ENCODE measurements around the gene PADI3.

Gene PADI3

GRCh38 chr1:17263936-17264335 lies 15.0 kb downstream of the PADI3 start:
- no peaks in the 10 kb centered on the region for H3K9me3 Mint-ChIP-seq
- H3K27ac Mint-ChIP-seq, result no peak overlapping the region
- no peaks in the 10 kb centered on the region for H3K4me1 Mint-ChIP-seq (ENCODE audit: low read depth)
- DNase-seq, result no peak
- H3K27me3 Mint-ChIP-seq, result peaks cover 16% of the 10 kb centered on the region
- H3K4me3 Mint-ChIP-seq, result no peak overlapping the region
- no peaks in the 10 kb centered on the region for H3K36me3 Mint-ChIP-seq (ENCODE audit: low read depth)

GRCh38 chr1:17264470-17264869 lies 15.6 kb downstream of the PADI3 start:
- peaks cover 12% of the 10 kb centered on the region for H3K27me3 Mint-ChIP-seq
- no peak overlapping the region for H3K4me3 Mint-ChIP-seq
- no peaks in the 10 kb centered on the region for H3K4me1 Mint-ChIP-seq (ENCODE audit: low read depth)
- no peak for DNase-seq
- no peak overlapping the region for H3K27ac Mint-ChIP-seq
- no peaks in the 10 kb centered on the region for H3K9me3 Mint-ChIP-seq
- H3K36me3 Mint-ChIP-seq (ENCODE audit: low read depth), result no peaks in the 10 kb centered on the region

- Mint-ChIP-seq H3K27me3 (peaks cover 8% of the 10 kb centered on the region), H3K9me3 (no peaks in the 10 kb centered on the region), H3K27ac (no peak overlapping the region), H3K4me1 (ENCODE audit: low read depth) (no peaks in the 10 kb centered on the region), H3K4me3 (no peak overlapping the region), H3K36me3 (ENCODE audit: low read depth) (no peaks in the 10 kb centered on the region)
- DNase-seq, result no peak
Observed at GRCh38 chr1:17265162-17265561, 16.3 kb downstream of the PADI3 start.

- Mint-ChIP-seq H3K27me3 (peaks cover 5% of the 10 kb centered on the region), H3K27ac (no peak overlapping the region), H3K36me3 (ENCODE audit: low read depth) (no peaks in the 10 kb centered on the region), H3K4me3 (no peak overlapping the region), H3K9me3 (no peaks in the 10 kb centered on the region), H3K4me1 (ENCODE audit: low read depth) (no peaks in the 10 kb centered on the region)
- no peak for DNase-seq
Observed at GRCh38 chr1:17265950-17266349, 17.1 kb downstream of the PADI3 start.

- Mint-ChIP-seq H3K27me3 (peaks cover 12% of the 10 kb centered on the region), H3K27ac (no peak overlapping the region), H3K4me3 (no peak overlapping the region), H3K36me3 (ENCODE audit: low read depth) (no peaks in the 10 kb centered on the region), H3K4me1 (ENCODE audit: low read depth) (no peaks in the 10 kb centered on the region), H3K9me3 (no peaks in the 10 kb centered on the region)
- DNase-seq, result no peak
Observed at GRCh38 chr1:17270891-17271765, 22.2 kb downstream of the PADI3 start.

GRCh38 chr1:17272066-17272465 lies 23.2 kb downstream of the PADI3 start:
- no peaks in the 10 kb centered on the region for H3K9me3 Mint-ChIP-seq
- peaks cover 12% of the 10 kb centered on the region for H3K27me3 Mint-ChIP-seq
- H3K4me1 Mint-ChIP-seq (ENCODE audit: low read depth), result no peaks in the 10 kb centered on the region

GRCh38 chr1:17272646-17273045 lies 23.7 kb downstream of the PADI3 start:
- DNase-seq, result no peak
- Mint-ChIP-seq H3K27ac (no peak overlapping the region), H3K27me3 (peaks cover 15% of the 10 kb centered on the region), H3K36me3 (ENCODE audit: low read depth) (no peaks in the 10 kb centered on the region), H3K9me3 (no peaks in the 10 kb centered on the region), H3K4me1 (ENCODE audit: low read depth) (no peaks in the 10 kb centered on the region), H3K4me3 (no peak overlapping the region)

More at GRCh38 chr1:17272066-17272465, 23.2 kb downstream of the PADI3 start:
- no peak for DNase-seq
- H3K36me3 Mint-ChIP-seq (ENCODE audit: low read depth), result no peaks in the 10 kb centered on the region
- H3K27ac Mint-ChIP-seq, result no peak overlapping the region
- H3K4me3 Mint-ChIP-seq, result no peak overlapping the region

- no peaks in the 10 kb centered on the region for H3K4me1 Mint-ChIP-seq (ENCODE audit: low read depth)
- no peak overlapping the region for H3K4me3 Mint-ChIP-seq
- DNase-seq, result no peak
- H3K9me3 Mint-ChIP-seq, result no peaks in the 10 kb centered on the region
- H3K27ac Mint-ChIP-seq, result no peak overlapping the region
- H3K27me3 Mint-ChIP-seq, result peaks cover 15% of the 10 kb centered on the region
- no peaks in the 10 kb centered on the region for H3K36me3 Mint-ChIP-seq (ENCODE audit: low read depth)
Observed at GRCh38 chr1:17273096-17273495, 24.2 kb downstream of the PADI3 start.

- Mint-ChIP-seq H3K27me3 (peaks cover 15% of the 10 kb centered on the region), H3K27ac (no peak overlapping the region), H3K36me3 (ENCODE audit: low read depth) (no peaks in the 10 kb centered on the region), H3K4me3 (no peak overlapping the region), H3K9me3 (no peaks in the 10 kb centered on the region), H3K4me1 (ENCODE audit: low read depth) (no peaks in the 10 kb centered on the region)
- DNase-seq, result peak; percentile 37
Observed at GRCh38 chr1:17274186-17275170, 25.6 kb downstream of the PADI3 start.

GRCh38 chr1:17276568-17276967 lies 27.7 kb downstream of the PADI3 start:
- no peak for DNase-seq
- no peaks in the 10 kb centered on the region for H3K9me3 Mint-ChIP-seq
- H3K4me3 Mint-ChIP-seq, result no peak overlapping the region
- H3K4me1 Mint-ChIP-seq (ENCODE audit: low read depth), result no peaks in the 10 kb centered on the region
- H3K27me3 Mint-ChIP-seq, result peaks cover 21% of the 10 kb centered on the region
- no peak overlapping the region for H3K27ac Mint-ChIP-seq
- H3K36me3 Mint-ChIP-seq (ENCODE audit: low read depth), result no peaks in the 10 kb centered on the region

GRCh38 chr1:17277511-17278159 lies 28.7 kb downstream of the PADI3 start:
- peaks cover 24% of the 10 kb centered on the region for H3K27me3 Mint-ChIP-seq

GRCh38 chr1:17278996-17279830 lies 30.3 kb downstream of the PADI3 start:
- H3K4me3 Mint-ChIP-seq, result no peak overlapping the region
- peaks cover 28% of the 10 kb centered on the region for H3K27me3 Mint-ChIP-seq
- no peak overlapping the region for H3K27ac Mint-ChIP-seq
- H3K36me3 Mint-ChIP-seq (ENCODE audit: low read depth), result no peaks in the 10 kb centered on the region
- DNase-seq, result no peak
- H3K9me3 Mint-ChIP-seq, result no peaks in the 10 kb centered on the region
- H3K4me1 Mint-ChIP-seq (ENCODE audit: low read depth), result no peaks in the 10 kb centered on the region

More at GRCh38 chr1:17277511-17278159, 28.7 kb downstream of the PADI3 start:
- no peak overlapping the region for H3K27ac Mint-ChIP-seq
- no peak for DNase-seq
- no peaks in the 10 kb centered on the region for H3K9me3 Mint-ChIP-seq
- no peak overlapping the region for H3K4me3 Mint-ChIP-seq
- H3K4me1 Mint-ChIP-seq (ENCODE audit: low read depth), result no peaks in the 10 kb centered on the region
- no peaks in the 10 kb centered on the region for H3K36me3 Mint-ChIP-seq (ENCODE audit: low read depth)

GRCh38 chr1:17280436-17280835 lies 31.5 kb downstream of the PADI3 start:
- Mint-ChIP-seq H3K27ac (no peak overlapping the region), H3K36me3 (ENCODE audit: low read depth) (no peaks in the 10 kb centered on the region), H3K4me3 (no peak overlapping the region), H3K4me1 (ENCODE audit: low read depth) (no peaks in the 10 kb centered on the region), H3K9me3 (no peaks in the 10 kb centered on the region), H3K27me3 (peaks cover 24% of the 10 kb centered on the region)
- DNase-seq, result no peak

- Mint-ChIP-seq H3K4me1 (ENCODE audit: low read depth) (no peaks in the 10 kb centered on the region), H3K9me3 (no peaks in the 10 kb centered on the region), H3K27ac (no peak overlapping the region)
Observed at GRCh38 chr1:17280894-17281293, 32.0 kb downstream of the PADI3 start.

More at GRCh38 chr1:17280894-17281293, 32.0 kb downstream of the PADI3 start:
- H3K27me3 Mint-ChIP-seq, result peaks cover 20% of the 10 kb centered on the region
- H3K36me3 Mint-ChIP-seq (ENCODE audit: low read depth), result no peaks in the 10 kb centered on the region
- H3K4me3 Mint-ChIP-seq, result no peak overlapping the region
- no peak for DNase-seq
